ENCODE measurements around the gene MAPK11.

- TF ChIP-seq, protein P1, sequence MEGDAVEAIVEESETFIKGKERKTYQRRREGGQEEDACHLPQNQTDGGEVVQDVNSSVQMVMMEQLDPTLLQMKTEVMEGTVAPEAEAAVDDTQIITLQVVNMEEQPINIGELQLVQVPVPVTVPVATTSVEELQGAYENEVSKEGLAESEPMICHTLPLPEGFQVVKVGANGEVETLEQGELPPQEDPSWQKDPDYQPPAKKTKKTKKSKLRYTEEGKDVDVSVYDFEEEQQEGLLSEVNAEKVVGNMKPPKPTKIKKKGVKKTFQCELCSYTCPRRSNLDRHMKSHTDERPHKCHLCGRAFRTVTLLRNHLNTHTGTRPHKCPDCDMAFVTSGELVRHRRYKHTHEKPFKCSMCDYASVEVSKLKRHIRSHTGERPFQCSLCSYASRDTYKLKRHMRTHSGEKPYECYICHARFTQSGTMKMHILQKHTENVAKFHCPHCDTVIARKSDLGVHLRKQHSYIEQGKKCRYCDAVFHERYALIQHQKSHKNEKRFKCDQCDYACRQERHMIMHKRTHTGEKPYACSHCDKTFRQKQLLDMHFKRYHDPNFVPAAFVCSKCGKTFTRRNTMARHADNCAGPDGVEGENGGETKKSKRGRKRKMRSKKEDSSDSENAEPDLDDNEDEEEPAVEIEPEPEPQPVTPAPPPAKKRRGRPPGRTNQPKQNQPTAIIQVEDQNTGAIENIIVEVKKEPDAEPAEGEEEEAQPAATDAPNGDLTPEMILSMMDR (IDR thresholded peaks at IDR 0.05 in 2 of 3, conservative IDR thresholded peaks at IDR 0.05 in 1 of 3; ENCODE audit: control insufficient read depth in 2 of 3, extremely low read depth in 1 of 3, insufficient read depth in 1 of 3, low read depth in 3 of 3, low read length in 3 of 3), result no peak
- TF ChIP-seq NFIC (IDR thresholded peaks at IDR 0.05; ENCODE audit: low read depth, low read length), result no peak
Observed at GRCh38 chr22:50216055-50216683, 54.0 kb downstream of the MAPK11 start.

Measured in GM12878 (cell line).